Adipocyte (in vitro differentiated cells): ENCODE results near the gene PEX5.

Experiments
- DNase-seq: peaks from one replicate; pipeline ENCODE4 v3.0.0-alpha.2; 2015; ENCODE audit warnings: low read depth
- H3K27me3 ChIP-seq: replicated peaks from 2 replicates; pipeline ENCODE4 v1.7.0; 2013; ENCODE audit warnings: mild to moderate bottlenecking, low read length, moderate library complexity; ENCODE audit not compliant: control insufficient read depth, insufficient read depth
- H3K36me3 ChIP-seq: 2 replicates; pipeline ENCODE4 v1.7.0; 2013; ENCODE audit warnings: low read length, mild to moderate bottlenecking, moderate library complexity; ENCODE audit not compliant: control insufficient read depth, insufficient read depth, severe bottlenecking
- H3K4me1 ChIP-seq: 2 replicates; pipeline ENCODE4 v1.7.0; 2013; ENCODE audit warnings: mild to moderate bottlenecking, low read length, moderate library complexity; ENCODE audit not compliant: control insufficient read depth, insufficient read depth
- H3K4me3 ChIP-seq: 2 replicates; pipeline ENCODE4 v1.7.0; 2013; ENCODE audit warnings: mild to moderate bottlenecking, low read length, moderate library complexity
- H3K9ac ChIP-seq: 2 replicates; pipeline ENCODE4 v1.7.0; 2013; ENCODE audit warnings: mild to moderate bottlenecking, low read length, moderate library complexity
- H3K9me3 ChIP-seq: 2 replicates; pipeline ENCODE4 v1.7.0; 2013; ENCODE audit warnings: mild to moderate bottlenecking, low read length, moderate library complexity; ENCODE audit not compliant: control insufficient read depth

The PEX5 gene

GRCh38 chr12:7150841-7151240 is 38.6 kb upstream of the PEX5 start:
- peaks cover 48% of the 10 kb centered on the region for H3K36me3 ChIP-seq
- H3K4me3 ChIP-seq: no peak overlapping the region
- H3K4me1 ChIP-seq: peaks cover 34% of the 10 kb centered on the region
- H3K9me3 ChIP-seq: no peaks in the 10 kb centered on the region
- no peaks in the 10 kb centered on the region for H3K27me3 ChIP-seq
- no peak for DNase-seq
- no peak overlapping the region for H3K9ac ChIP-seq

GRCh38 chr12:7151532-7151931 is 38.0 kb upstream of the PEX5 start:
- Histone ChIP-seq H3K9me3 (no peaks in the 10 kb centered on the region), H3K27me3 (no peaks in the 10 kb centered on the region), H3K4me3 (no peak overlapping the region), H3K9ac (no peak overlapping the region), H3K36me3 (peaks cover 48% of the 10 kb centered on the region), H3K4me1 (peaks cover 34% of the 10 kb centered on the region)
- peak; percentile 17 for DNase-seq

- no peaks in the 10 kb centered on the region for H3K27me3 ChIP-seq
Observed at GRCh38 chr12:7152818-7153217, 36.7 kb upstream of the PEX5 start.

GRCh38 chr12:7154042-7154441 is 35.4 kb upstream of the PEX5 start:
- Histone ChIP-seq H3K27me3 (no peaks in the 10 kb centered on the region), H3K4me3 (no peak overlapping the region), H3K9me3 (no peaks in the 10 kb centered on the region), H3K9ac (no peak overlapping the region), H3K36me3 (peaks cover 41% of the 10 kb centered on the region), H3K4me1 (peaks cover 36% of the 10 kb centered on the region)
- DNase-seq: no peak

More at GRCh38 chr12:7152818-7153217, 36.7 kb upstream of the PEX5 start:
- no peaks in the 10 kb centered on the region for H3K9me3 ChIP-seq
- peaks cover 48% of the 10 kb centered on the region for H3K36me3 ChIP-seq
- H3K4me1 ChIP-seq: peaks cover 34% of the 10 kb centered on the region
- H3K4me3 ChIP-seq: no peak overlapping the region
- DNase-seq: no peak
- H3K9ac ChIP-seq: peak overlapping the region; percentile 17

- no peaks in the 10 kb centered on the region for H3K9me3 ChIP-seq
Observed at GRCh38 chr12:7154901-7155470, 34.5 kb upstream of the PEX5 start.

GRCh38 chr12:7155471-7156034 is 33.9 kb upstream of the PEX5 start:
- H3K36me3 ChIP-seq: peaks cover 28% of the 10 kb centered on the region
- no peak overlapping the region for H3K9ac ChIP-seq
- peaks cover 46% of the 10 kb centered on the region for H3K4me1 ChIP-seq
- H3K4me3 ChIP-seq: no peak overlapping the region
- no peaks in the 10 kb centered on the region for H3K9me3 ChIP-seq
- H3K27me3 ChIP-seq: no peaks in the 10 kb centered on the region
- no peak for DNase-seq

More at GRCh38 chr12:7154901-7155470, 34.5 kb upstream of the PEX5 start:
- H3K4me3 ChIP-seq: no peak overlapping the region
- H3K36me3 ChIP-seq: peaks cover 32% of the 10 kb centered on the region
- H3K4me1 ChIP-seq: peaks cover 46% of the 10 kb centered on the region
- DNase-seq: peak; percentile 31
- H3K27me3 ChIP-seq: no peaks in the 10 kb centered on the region
- H3K9ac ChIP-seq: no peak overlapping the region

GRCh38 chr12:7156259-7157197 is 33.0 kb upstream of the PEX5 start:
- Histone ChIP-seq H3K4me1 (peaks cover 48% of the 10 kb centered on the region), H3K4me3 (no peak overlapping the region), H3K9ac (no peak overlapping the region)

GRCh38 chr12:7157391-7157790 is 32.1 kb upstream of the PEX5 start:
- no peak overlapping the region for H3K4me3 ChIP-seq
- H3K4me1 ChIP-seq: peaks cover 48% of the 10 kb centered on the region
- H3K36me3 ChIP-seq: peaks cover 20% of the 10 kb centered on the region
- no peak overlapping the region for H3K9ac ChIP-seq
- no peak for DNase-seq
- H3K9me3 ChIP-seq: no peaks in the 10 kb centered on the region
- H3K27me3 ChIP-seq: no peaks in the 10 kb centered on the region

More at GRCh38 chr12:7156259-7157197, 33.0 kb upstream of the PEX5 start:
- H3K27me3 ChIP-seq: no peaks in the 10 kb centered on the region
- peaks cover 20% of the 10 kb centered on the region for H3K36me3 ChIP-seq
- H3K9me3 ChIP-seq: no peaks in the 10 kb centered on the region
- DNase-seq: no peak

- Histone ChIP-seq H3K4me3 (no peak overlapping the region), H3K9me3 (no peaks in the 10 kb centered on the region), H3K27me3 (peaks cover 14% of the 10 kb centered on the region), H3K36me3 (peaks cover 8% of the 10 kb centered on the region), H3K4me1 (peaks cover 37% of the 10 kb centered on the region), H3K9ac (no peak overlapping the region)
- no peak for DNase-seq
Observed at GRCh38 chr12:7158781-7159609, 30.5 kb upstream of the PEX5 start.

GRCh38 chr12:7160183-7160582 is 29.3 kb upstream of the PEX5 start:
- no peak overlapping the region for H3K4me3 ChIP-seq
- no peaks in the 10 kb centered on the region for H3K36me3 ChIP-seq
- peaks cover 33% of the 10 kb centered on the region for H3K4me1 ChIP-seq
- no peak overlapping the region for H3K9ac ChIP-seq
- H3K27me3 ChIP-seq: peaks cover 22% of the 10 kb centered on the region
- peaks cover under 1% of the 10 kb centered on the region for H3K9me3 ChIP-seq
- no peak for DNase-seq
